Activated CD4-positive, alpha-beta T cell treated with anti-CD3 and anti-CD28 coated beads, Interleukin-2, Interleukin-4, amounts not matched to agents 100 ng/mL and 50 ng/mL, durations not matched to agents 16 hours and 8 hours (primary cell): Measurements from ENCODE around the gene PKDCC.

ENCODE experiments used
- DNase-seq: peaks from one replicate; pipeline ENCODE4 v3.0.0-alpha.2; 2020; ENCODE audit warnings: low spot score

Gene PKDCC

GRCh38 chr2:42089340-42089925, 41.6 kb downstream of the PKDCC start:
- peak; percentile 53 for DNase-seq

GRCh38 chr2:42090216-42090615, 42.4 kb downstream of the PKDCC start:
- DNase-seq: no peak

- DNase-seq: no peak
Observed at GRCh38 chr2:42091671-42092070, 43.9 kb downstream of the PKDCC start.

DNA sequence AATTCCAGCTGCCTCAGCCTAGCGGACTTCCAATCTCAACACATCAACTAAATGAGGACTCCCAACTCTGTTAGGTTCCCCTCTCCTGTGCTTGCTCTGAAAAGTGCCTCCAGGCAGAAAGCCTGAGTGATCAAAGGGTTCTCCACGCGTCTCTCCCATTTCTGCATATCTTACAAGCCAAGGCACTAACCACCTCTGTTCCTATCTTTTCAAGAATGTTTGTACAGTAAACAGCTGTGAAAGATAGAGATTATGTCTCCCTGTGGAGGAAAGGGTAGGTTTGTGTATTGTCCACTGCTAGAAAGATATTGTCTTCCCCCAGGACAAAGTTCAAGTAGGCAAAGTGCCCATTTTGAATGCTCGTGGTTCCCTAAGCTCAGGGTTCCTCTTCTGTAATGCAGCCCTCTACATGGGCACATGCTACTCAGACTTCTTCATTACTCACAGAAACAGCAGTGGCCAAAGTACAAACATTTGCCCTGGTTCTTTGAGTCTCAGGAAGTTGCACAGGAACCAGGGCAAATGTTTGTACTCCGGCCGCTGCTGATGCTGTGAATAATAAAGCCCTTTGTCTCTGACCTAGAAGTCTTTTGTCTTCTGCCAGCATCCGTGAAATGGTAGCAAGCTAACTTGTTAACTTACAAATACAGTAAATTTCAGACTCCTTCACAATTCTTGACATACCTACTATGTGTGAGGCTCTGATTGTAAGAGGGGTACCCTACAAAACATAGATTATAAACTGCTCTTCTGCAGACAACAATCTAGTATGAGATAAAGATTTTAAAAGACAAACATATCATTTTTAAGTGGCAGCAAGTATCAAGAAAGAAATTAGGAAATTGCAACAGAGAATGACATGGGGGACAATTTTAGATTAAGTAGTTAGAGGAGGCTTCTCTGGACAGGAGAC, 44.5 kb downstream of the PKDCC start:
- no peak for DNase-seq

DNA sequence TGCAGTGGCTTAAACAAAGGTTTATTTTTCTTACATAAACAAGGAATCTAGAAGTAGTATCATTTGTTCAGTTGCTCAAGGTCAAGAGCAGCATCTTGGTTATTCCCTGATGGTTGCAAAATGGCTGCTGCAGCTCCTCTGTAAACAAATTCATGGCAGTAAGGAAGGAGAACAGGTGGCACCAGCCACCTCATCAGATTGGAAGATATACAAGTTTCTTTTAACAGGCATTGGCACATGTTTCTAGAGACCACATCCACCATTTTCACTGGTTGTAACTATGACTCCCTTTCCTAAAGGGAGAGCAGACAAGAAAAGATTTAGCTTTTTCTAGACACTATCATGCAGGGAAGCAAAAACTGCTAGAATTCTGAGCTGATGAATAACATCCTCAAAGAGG, 46.3 kb downstream of the PKDCC start:
- DNase-seq: no peak

GRCh38 chr2:42095923-42096408, 48.1 kb downstream of the PKDCC start:
- DNase-seq: peak; percentile 68

DNA sequence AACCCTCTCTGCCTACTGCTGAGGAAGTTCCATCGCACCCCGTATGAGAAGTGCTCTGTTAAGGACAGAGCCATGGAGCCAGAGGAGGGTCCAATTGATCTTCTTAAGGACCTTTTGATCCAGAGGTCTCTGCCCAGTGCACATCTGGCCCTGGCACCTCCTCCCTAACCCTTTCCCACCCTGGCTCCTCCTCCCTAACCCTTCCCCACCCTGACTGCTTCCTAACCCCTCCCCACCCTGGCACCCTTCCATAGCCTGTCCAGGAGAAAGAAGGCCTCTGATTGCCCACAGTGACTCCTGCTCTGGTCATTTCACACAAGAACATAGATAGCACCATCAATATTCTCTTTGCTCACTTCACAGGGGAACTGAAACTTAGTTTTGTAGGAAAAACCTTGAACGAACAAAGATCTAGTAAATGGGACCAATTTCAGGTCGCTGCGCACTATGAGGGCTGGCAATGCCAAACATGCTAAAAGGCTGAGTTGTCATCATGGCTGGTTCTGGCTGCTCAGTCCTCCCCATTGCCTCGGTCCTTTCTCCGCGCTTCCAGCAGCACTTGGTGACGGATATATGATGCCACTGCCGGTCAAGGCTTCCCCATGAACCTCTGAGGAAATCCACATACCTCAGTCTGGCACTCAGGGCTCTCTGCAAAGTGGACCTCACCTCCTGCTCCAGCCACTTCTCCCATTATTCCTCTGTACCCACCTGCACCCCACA, 49.2 kb downstream of the PKDCC start:
- DNase-seq: no peak

DNA sequence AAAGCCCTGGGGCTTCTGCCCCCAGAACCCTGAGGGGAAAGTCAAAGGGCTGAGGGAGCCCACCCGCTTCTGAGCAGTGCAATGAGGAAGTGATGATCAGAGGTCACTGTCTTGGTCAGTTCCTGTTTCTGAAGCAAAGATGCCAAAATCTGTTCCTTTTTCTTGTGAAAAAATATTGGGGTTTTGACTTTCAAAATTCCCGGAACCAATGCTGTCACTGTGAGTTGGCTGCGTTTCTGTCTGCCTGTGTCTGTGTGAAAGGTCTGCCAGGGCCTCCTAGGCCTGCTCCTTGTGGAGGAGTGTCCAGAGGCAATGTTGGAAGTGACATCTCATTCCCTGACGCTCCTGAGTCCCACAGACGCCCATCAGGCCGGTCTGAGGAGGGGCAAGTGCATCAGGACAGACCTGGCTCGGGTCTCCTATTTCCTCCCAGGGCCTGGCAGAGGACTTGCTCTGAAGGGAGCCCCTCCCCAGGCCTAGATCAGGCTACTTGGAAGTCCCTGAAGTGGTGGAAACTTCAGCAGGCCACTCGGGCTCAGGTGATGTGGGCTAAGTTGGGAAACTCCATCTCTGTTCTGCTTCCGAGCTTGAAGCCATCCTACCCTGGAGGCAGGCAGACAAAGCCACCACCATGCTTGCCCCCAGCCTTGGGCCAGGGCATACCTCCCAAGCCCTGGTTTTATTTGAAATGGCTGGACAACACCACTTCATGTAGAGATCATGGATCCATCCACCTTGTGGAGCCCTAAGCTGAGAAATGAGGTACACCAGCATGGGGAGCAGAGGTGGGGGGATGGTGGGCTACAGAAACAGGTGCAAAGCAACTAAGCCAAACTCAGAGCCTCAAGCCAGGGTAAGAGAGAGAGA, 51.0 kb downstream of the PKDCC start:
- DNase-seq: no peak

DNA sequence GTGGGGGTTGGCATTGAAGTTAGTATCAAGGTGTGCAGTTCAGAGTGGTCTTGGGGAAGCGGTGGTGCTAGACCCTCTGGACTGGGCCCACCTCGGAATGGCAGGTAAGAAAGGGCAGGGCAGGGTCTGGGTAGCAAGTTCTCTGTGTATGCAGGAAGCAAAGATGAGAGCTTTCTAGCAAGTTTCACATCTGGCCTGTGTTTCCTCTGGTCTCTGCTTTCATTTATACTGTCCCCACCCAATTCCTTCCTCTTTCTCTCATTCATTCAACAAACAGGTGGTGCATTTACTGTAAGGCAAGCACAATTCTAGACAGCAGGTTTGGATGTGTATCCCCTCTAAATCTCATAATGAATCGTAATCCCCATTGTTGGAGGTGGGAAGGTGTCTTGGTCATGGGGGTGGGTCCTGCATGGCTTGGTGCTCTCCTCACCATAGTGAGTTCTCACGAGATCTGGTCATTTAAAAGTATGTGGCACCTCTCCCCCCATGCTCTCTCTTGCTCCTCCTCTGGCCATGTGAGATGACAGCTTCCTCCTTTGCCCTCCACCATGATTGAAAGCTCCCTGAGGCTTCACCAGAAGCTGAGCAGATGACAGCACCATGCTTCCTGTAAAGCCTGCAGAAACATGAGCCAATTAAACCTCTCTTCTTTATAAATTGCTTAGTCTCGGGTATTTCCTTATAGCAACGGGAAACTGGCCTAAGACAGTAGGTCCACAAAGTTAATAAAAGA, 51.8 kb downstream of the PKDCC start:
- DNase-seq: no peak

- no peak for DNase-seq
Observed at GRCh38 chr2:42100683-42101205, 52.9 kb downstream of the PKDCC start.

GRCh38 chr2:42101206-42102023, 53.6 kb downstream of the PKDCC start:
- peak; percentile 41 for DNase-seq

DNA sequence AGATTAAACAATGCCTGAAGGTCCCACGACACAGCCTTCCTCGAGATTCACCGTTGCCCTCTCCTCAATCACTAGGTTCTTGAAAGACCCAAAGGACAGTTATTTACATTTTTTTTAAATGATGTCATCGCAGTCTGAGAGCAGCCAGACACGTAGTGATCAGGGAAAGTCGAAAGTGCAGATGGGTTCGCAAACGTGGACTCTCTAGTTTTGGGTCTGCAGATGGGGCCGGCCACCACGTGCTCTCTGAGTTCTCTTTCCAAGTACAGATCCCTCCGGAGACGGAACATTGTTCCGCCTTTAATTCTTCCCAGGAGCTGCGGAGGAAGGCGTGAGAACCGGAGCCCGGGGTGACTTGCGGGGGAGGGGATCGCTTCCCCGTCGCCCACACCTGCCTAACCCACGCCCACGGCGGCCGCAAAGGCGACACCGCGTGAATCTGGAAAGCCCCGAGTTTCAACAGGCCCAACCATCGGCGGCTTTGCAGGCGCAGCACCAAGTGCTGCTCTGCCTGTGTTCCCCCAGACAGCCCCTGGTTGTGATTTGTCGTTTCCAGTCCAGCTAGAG, 54.3 kb downstream of the PKDCC start:
- peak; percentile 89 for DNase-seq

- peak; percentile 56 for DNase-seq
Observed at GRCh38 chr2:42102591-42103450, 55.0 kb downstream of the PKDCC start.

- DNase-seq: no peak
Observed at GRCh38 chr2:42103829-42104228, 56.0 kb downstream of the PKDCC start.

- DNase-seq: no peak
Observed at GRCh38 chr2:42104621-42105020, 56.8 kb downstream of the PKDCC start.

DNA sequence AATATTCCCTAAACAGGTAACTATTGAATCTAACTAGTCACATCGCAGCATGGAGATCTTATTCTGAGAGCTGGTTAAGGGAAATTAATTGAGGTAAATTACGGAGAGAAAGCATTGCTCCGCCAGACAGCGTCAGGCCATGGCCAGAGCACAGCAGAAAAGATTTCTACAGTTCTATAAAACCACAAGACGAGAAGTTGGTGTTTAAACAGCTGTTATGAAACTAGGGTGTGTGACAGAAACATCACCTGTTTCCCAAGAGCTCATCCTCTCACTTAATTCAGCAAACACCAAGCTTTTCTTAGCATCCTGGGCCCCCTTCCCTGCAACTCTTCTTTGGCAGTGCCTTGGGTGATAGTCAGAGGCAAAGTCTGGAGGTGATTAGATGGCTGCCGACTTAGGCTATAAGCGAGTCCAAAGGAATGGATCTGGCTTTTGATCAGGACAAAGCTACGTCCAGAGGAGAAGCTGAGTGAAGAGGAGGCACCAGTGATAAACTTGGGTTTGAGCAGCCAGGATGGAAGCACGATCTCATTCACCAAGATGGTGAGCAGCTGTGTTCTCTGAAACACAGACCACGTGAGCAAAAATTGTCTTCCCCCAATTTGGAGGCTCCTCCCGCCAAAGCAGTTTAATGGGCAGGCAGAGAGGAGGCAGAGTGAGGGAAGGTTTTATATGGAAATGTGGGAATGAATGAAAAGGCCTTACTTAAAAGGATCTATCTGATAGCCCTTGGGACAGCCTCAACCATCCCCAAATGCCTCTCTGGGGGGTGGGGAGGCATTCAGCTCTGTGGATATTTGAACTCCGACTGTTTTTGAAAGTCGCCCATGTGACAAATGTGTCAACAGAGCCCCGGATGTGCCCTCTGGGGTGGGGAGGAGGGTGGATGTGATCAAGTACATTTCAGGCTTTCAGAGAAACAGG, 57.8 kb downstream of the PKDCC start:
- peak; percentile 86 for DNase-seq

DNA sequence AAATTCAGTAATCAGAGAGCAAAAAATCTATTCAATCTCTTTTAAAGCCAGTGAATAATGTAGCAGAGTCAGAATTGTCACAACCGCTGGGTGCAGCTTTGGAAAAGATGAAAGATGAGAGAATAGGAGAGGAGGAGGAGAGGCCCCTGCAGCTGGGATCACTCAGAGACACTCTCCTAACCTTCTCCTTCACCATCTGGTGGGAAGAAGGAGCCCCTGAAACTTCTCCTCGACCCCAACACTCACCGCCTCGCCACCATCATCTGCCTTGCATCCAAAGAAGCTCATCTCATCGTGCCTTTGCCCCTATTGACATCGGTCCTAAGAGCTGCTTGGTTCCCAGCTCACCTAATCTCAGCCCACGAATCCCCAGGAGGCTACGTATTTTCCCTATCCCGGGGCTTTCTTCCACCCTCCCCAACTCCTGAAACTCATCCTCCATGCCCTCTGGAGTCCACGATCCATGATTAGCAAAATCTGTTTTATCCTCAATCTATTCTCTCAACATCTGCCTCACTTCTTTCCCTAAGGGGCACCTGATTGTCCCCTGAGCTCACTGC, 58.5 kb downstream of the PKDCC start:
- no peak for DNase-seq
